CD4-positive, alpha-beta T cell treated with Interleukin-10 for 1 hour (primary cell): Measurements from ENCODE around the gene SLC6A19.

Source experiments
- DNase-seq: peaks from one replicate; pipeline ENCODE4 v3.0.0-alpha.2; 2020

SLC6A19 gene

DNA sequence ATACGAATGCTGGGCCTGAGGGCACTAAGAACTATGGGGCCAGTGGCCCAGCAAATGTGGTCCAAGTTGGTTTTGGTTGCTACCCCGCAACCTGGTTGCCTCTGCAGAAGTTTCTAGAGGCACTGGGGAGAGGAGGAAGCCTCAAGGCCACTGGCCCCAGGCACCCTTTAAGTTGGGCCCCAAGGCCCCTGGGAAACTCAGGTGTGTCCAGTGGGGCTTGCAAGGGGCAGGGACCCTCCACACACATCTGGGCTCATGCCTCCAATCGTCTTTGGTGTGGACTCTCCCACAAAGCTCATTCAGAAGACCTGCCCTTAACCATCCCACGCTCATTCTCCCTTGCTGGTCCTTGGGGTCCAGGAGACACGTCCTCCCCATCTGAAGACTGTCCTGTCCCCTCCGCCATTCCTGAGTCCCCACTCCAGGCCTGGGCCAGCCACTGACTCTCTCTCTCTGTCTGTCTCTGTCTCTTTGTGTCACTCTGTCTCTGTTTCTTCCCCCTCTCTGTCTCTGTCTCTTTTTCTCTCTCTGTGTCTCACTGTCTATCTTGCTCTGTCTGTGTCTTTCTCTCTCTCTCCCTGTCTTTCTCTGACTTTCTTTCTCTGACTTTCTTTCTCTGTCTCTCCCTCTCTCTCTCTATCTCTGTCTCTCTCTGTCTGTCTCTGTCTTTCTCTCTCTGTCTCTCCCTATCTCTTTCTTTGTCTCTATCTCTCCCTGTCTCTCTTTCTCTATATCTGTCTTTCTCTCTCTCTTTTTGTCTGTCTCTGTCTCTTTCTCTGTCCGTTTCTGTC, 3.3 kb upstream of the SLC6A19 start:
- no peak for DNase-seq

DNA sequence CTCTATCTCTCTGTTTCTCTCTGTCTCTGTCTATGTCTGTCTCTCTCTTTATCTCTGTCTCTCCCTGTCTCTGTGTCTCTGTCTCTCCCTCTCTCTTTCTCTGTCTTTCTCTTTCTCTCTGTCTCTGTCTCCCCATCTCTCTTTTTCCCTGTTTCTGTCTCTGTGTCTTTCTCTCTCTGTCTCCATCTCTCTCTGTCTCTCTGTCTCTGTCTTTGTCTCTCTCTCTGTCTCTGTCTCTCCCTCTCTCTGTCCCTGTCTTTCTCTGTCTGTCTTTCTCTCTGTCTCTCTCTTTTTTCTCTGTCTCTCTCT, 2.1 kb upstream of the SLC6A19 start:
- DNase-seq = no peak

DNA sequence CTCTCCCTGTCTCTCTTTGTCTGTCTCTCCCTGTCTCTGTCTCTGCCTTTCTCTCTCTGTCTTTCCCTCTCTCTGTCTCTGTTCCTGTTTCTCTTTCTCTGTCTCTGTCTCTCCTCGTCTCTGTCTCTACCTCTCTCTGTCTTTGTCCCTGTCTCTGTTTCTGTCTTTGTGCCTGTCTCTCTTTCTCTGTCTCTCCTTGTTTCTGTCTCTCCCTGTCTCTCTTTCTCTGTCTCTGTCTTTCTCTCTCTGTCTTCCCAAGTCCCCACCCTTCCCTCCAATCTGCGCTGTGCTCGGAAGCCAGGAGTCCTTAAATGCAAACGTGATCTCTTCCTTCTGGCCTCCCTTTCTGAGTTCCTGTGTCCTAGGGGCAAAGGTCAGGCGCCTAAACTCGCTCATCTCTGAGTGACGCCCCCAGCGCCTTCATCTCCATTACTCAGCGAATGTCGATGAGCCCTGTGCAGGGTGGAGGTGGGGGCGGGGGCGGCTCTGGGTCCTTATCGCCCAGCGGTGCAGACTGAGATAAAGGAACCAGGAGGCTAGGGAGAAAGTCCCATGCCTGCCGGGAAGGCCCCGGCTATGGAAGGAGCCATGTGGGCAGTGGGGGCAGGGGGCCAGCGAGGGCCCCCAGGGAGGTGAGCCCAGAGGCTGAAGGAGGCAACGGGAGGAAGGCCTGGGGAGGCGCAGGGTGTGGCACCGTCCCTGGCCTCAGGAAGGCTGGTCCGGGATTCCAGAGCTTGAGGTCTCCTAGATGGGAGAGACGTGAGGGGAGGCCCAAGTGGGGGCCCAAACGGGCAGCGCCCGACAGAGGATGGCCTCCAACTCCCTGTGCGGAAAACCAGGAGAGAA, 1.5 kb upstream of the SLC6A19 start:
- no peak for DNase-seq

DNA sequence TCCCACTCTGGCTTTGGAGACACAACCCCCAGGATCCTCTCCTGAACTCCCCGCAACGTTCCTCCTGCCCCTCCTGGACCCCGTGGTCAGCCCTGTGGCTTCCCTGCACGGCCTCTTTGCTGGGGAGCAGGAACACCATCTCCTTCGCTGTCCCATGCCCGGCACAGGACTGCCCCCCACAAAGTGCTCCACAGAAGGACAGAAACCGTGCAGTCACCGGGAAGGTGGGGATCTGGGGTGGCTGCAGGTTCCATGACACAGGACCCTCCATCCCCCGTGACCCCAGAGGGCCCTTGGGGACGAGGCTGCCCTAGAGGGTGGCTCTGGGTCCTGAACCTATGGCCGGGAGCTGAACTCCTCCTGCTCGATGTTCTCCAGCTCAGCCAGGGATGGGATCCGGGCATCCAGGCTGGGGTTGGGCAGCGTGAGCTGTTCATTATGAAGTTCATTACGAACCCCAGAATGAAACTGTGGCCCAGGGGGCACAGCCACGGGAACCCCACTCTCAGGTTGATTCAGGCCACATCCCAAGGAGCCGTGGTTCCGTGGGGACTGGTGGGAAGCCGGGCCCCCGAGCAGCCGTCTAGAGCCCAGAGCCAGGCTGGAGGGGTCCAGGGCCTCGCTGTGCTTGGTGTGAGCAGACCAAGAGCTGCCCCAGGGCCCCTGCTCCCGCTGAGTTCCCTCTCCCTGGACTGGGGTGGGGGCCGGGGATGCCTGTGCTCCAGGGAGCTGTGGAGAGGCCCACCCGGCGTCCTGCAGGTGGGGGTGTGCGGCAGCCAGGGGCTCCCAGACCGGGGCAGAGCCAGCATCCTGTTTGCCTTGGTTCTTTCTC, 684 bp upstream of the SLC6A19 start:
- DNase-seq = no peak

DNA sequence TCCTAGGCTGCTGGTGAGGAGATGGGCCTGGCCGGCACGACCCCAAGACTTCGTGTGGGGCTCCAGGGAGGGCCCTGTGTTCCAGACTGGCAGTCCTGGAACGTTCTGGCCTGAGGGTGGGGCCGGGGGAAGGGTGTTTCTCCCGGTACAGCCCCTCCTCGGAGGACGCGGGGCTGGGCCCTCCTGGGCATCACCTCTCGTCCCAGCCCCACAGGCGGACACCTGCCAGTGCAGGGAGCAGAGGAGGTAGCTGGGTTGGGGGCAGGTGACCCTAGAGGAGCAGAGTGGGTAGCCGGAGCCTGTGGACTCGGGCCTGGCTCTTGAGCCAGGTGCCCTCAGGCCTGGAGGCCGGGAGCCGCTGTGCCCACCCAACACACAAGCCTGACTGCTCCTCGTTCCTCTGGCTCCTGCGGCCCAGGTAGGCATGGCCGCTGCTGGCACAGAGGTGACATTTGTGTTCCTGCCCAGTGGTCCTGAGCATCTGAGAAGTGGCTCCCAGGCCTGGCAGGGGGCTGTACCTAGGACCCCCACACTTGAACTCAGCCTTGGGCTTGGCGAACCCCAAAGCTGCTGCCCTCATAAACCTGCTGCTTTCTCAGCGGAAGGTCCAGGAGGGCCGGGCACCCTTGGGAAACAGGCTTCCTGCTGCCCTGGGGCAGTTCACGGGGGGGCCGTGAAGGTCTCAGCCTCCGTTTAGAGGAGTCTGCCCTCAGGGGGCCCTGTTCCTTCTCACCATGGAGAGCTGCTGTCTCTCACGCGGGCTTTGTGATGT, 817 bp downstream of the SLC6A19 start:
- DNase-seq = no peak

DNA sequence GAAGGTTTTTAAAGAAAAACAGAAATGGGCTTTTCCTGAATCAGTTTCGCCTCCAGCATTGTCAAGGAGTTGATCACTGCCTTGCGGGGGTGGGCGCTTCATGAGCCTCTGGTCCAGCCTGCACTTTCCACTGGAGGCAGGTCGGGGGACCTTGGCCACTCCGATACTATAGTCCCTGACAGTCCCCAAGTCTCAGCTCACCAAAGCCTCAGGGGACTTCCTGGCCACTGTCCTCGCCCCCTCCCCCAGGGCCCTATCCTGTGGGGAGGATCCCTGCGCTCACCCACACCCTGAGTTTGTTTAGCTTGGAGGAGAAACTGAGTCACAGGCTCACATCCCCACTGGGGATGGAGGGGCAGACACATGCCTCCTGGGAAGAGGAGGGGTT, 1.4 kb downstream of the SLC6A19 start:
- DNase-seq = no peak

DNA sequence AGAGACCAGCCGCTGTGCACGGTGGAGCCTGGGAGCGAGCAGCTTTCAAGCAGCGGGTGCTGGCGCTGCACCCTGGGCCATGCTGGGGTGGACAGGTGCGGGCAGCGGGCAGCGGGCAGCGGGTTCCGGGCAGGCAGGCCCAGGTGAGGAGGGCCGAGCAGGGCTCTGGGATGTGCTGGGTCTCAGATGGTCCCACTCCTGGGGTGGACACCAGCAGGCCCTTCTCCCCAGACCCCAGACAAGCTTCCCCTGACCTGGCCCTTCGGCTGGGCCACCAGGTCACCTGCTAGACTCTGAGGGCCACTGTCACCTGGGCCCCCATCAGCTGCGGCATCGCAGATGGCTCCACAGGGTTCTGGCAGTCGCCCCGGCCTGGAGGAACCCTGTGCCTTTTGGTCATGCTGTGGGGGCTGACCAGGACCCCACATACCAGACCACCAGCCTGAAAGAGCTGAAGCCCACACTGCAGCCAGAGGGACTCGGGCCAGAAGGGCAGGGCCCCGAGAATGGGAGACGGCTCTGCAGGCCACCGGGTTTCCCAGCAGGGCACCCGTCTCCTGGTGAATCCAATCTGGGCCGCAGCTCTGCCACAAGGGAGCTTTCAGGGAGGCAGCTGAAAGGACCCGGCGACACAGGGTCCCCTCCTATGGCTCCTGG, 2.0 kb downstream of the SLC6A19 start:
- no peak for DNase-seq

DNA sequence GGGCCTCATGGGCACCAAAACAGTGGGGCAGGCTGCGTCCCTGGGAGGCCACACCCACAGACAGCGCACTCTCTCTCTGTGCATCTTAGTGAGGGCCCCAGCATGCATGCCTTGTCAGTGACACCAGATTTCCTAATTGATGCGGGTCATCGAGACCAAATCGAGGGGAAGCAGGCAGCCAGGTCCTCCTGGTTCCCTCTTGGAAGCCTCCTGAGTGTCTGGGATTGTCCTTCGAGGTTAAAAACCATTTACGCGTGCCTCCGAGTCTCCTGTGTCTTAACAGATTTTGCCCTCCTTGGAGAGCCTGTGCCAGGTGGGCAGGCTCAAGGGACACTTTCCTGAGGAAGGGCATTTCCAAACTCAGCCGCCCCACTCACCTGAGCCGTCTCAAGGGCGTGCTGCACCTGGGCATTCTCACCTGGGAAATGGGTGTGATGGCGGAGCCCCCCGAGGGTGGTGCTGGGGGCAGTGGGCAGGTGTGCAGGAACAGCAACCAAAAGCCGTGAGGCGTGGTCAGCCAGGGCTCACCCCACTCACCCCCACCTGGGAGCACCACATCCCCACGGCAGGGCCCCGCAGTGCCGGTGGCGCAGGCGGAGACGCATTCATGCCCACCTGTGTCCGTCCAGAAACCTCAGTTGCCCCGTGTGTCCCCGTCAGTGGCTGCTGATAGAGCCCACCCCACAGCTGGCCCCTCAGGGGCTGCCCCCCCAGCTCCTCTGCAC, 2.7 kb downstream of the SLC6A19 start:
- no peak for DNase-seq

DNA sequence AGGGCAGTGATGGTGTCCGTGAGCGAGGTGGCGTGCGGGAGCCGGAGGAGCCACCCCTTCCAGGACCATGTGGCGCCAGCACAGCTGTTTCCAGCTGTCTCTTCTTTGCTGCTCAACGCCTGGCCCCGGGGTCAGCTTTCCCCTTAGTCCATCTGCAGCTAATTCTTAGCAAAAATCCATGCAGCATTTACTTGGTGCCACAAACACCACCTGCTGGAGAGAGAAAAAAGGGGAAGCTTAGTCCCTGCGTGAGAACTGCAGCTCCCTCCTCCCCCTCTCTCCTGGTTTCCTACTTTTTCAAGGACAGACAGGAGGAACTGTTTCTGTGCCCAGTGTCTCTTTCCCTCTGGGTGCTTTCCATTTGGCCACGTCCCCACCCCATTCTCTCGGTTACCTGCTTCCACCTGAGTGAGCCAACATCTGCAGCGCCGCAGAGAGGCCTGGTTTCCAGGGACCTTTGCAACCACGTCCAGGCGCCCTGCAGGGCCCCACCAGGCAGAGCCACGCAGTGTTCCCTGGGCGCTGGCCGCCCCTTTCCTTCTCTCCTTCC, 3.4 kb downstream of the SLC6A19 start:
- DNase-seq = no peak

DNA sequence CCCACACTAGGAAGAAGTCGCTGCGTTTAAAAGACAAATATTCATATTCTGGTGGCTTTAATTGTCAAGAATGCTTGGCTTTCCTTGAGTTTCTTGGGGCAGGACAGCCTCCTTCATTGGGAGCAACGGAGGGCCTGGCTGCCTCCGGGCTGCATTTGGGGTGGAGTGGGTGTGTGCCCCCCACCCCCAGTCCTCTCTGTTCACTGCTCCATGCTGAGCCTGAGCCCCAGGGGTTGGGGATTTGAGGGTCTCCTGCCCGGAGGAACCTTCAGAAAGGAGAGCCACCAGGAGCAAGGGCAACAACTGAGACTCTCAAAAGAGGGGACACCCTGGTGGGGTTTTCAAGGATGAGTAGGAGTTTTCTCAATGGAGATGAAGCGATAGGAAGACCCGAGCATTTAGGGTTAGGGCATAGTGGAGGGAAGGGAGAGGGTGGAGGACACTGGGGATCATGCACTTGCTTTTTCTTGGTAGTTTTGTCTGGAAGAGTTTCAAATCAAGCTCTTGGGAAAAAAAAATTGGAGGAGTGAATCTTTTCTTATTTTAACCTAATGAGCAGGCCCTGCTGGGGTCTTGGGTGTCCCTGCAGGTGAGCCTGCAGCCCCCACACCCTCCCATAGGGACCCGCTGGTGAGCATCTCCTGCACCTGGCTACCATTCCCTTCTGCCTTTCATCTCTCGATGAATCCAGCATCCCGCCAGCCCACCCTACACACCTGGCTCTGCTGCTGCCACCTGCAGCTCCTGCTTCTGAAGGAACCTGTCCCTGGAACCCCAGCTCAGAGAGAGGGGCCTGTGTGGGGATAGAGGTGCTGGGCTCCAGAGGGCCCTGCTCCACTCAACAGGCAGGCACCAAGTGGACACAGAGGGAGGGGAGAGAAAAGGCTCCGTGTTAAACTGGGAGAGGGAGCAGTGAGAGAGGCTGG, 4.1 kb downstream of the SLC6A19 start:
- DNase-seq = no peak

DNA sequence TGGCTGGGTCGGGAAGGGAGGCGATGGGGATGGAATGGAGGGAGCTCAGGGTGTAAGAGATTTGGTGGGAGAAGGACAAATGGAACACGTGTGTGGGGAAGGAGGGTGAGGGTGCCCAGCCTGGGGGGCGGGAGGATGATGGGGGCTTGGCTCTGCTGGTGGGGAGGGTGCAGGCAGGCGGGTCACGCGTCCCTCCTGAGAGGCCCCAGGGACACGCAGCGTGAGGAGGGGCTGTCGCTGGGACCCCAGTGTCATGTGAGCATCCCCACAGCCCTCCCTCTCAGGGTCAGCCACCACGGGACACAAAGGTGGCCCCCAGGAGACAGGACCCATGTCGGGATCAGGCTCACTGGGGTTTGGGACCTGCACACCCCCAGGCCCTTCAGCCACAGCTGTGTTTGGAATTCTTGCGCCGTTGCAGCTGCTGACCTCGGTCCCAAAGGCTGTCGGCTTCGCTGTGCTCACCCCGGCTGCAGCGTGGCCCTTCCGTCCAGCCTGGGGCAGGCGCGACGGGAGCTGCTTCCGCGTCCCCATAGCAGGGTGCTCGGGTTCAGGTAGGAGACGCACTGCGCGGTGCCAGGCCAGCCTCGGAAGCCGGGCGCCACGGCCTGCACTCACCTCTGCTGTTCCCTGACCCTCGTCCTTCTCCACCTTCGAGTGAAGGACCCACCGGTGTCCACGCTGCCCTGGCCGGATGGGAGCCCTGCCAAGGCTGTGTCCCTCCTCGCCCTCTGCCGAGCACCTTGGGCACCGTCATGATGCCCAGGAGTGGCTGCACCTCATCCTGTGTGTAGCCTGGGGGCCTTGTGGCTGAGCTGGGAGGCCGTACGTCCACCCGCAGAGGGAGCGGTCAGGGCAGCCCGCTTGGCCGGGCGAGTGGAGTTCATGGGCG, 5.4 kb downstream of the SLC6A19 start:
- DNase-seq = no peak

DNA sequence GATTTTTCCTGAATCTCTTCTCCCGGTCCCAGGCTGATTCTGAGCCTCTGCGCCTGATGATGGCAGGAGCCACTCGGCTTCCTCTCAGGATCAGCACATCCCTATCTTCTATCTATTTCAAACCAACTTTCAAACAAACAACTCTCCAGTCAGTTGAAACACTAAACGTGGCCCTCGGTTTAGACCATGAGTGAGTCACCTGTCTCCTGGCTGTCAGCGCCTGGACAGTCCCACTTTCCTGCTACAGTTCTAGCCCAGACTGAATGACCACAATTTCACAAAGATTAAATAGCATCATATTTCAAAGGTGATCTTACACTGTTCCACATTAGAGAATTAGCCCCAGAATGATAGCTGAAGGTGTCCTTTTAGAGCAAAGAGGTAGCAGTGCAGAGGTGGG, 6.2 kb downstream of the SLC6A19 start:
- DNase-seq = no peak

DNA sequence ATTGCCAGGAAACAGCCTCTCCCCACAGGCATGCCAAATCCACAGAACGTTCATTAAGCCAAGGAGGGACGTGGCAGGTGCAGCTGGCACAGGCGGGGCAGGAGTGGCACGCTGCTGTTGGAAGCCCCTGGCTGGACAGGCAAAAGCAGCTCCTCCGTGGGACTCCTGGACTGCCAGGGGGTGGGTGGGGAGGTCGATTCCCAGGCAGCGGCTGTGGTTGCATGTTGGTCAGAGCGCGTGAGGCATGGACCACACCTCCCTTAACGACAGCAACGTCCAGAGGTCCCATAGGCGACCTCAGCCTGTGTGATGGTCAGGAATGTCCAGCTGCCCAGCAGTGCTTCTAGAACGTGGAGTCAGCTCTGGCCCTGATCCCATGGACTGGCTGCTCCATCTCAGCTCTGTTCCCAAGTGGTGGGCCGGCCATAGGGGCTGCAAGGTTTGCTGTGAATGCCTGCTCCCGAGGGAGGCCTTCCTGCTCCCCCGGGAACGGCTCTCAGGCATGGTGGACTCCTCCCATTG, 6.9 kb downstream of the SLC6A19 start:
- DNase-seq = no peak

DNA sequence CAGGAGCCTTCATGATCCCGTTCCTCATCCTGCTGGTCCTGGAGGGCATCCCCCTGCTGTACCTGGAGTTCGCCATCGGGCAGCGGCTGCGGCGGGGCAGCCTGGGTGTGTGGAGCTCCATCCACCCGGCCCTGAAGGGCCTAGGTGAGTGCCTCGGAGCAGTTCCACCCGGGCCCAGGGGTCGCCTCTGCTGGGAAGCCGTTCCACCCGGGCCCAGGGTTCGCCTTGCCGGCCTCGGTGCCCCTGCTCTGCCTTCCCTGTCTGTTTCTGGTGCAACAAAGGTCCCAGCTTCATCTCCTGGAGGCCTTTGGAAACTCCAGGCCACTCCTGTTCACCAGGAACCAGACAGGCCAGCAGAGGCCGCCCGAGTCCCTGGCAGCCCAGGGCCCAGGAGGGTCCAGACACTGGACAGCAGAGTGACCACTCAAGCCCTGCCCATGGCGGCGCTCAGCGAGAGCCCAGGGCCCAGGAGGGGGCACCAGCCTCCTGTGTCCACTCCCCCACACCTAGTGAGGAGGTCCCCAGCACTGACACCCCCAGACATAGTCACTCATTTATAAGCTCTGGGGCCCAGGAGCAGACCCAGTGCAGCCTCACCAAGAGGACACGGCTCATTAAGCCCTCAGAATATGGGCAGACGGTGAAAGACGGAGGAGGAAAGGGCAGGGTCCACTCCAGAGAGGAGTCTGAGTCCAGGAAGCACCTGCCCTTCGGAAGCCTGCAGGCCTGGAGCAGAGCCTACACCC, 7.5 kb downstream of the SLC6A19 start:
- DNase-seq = no peak

DNA sequence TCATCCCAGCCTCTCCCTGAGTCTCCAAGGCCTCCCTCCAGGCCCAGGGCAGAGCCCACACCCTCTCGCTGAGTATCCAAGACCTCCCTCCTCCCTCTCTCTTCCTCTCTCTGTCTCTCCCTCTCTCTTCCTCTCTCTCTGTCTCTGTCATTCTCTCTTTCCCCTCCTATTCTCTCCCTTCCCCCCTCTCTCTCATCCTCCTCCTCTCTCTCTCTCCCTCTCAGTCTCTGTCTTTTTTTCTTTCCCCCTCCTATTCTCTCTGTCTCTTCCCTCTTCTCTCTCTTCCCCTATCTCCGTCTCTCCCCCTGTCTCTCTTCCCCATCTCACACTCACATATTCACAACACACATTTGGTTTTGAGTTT, 8.1 kb downstream of the SLC6A19 start:
- DNase-seq = no peak

DNA sequence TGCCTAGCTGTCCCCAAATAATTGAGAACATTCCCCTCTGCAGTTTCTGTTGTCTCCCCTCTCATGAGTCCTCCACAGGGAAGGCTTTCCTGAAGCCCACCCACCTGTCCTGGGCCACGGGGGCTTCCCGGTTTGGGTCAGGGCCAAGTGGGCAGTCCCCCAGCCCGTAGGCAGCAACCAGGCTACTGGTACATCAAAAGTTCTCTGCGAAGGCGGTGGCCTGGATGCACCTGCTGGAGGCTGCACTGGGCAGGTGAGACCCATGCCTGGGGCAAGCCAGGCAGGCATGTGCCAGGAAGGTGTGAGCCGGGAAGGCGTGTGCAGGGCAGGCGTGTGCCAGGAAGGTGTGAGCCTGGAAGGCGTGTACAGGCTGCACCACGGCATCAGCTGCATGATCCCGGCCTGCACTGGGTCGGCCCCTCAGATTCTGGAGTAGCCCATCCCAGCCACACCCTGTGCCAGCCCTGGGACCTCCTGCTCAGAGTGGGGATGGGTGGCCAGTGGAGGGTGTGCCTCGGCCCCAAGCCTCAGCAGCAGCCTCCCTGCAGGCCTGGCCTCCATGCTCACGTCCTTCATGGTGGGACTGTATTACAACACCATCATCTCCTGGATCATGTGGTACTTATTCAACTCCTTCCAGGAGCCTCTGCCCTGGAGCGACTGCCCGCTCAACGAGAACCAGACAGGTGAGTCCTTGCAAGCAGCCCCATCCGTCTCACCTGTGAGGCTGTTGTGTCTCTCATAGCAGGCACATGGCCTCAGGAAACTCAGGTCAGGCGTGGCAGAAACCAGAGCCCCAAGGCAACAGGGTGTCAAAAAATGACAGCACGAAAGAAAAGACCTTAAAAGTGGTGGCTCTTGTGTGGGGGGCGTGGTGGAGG, 8.7 kb downstream of the SLC6A19 start:
- no peak for DNase-seq

DNA sequence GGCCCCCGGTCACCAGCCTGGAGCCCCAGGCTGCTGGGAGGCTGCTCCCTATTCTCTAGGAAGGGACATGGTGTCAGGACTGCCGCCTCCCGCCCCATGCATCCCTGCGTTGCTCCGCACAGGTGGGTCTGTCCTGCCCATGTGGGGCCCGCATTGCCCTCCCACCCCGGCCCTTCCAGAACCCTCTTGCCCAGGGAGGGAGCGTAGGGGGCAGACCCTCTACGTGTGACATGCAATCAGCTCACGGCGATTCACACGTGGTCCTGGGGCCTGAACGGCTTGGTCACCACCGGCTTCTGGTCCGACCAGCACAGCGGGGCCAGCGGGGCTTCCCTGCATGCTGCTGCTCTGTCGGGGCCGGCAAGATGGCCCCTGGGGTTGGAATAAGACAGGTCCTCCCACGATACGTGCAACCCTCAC, 9.4 kb downstream of the SLC6A19 start:
- no peak for DNase-seq
